ENCODE measurements around the gene DDX1.
"Not testable (repeated sequence)": the region's sequence is repeated elsewhere in the genome, so short reads cannot be mapped to it uniquely, and the experiment has no call there.

The DDX1 gene

GRCh38 chr2:15616429-15616828 lies 24.8 kb downstream of the DDX1 start:
- DNase-seq (ENCODE audit: low read depth in 2 of 3, low spot score in 2 of 3) = no peak

GRCh38 chr2:15616850-15617777 lies 25.4 kb downstream of the DDX1 start:
- no peak for DNase-seq (ENCODE audit: low read depth in 2 of 3, low spot score in 2 of 3)

- DNase-seq (ENCODE audit: low read depth in 2 of 3, low spot score in 2 of 3) = no peak
These were observed 26.2 kb downstream of the DDX1 start for GRCh38 chr2:15617778-15618448.

GRCh38 chr2:15618449-15618855 lies 26.8 kb downstream of the DDX1 start:
- no peak for DNase-seq (ENCODE audit: low read depth in 2 of 3, low spot score in 2 of 3)

DNA sequence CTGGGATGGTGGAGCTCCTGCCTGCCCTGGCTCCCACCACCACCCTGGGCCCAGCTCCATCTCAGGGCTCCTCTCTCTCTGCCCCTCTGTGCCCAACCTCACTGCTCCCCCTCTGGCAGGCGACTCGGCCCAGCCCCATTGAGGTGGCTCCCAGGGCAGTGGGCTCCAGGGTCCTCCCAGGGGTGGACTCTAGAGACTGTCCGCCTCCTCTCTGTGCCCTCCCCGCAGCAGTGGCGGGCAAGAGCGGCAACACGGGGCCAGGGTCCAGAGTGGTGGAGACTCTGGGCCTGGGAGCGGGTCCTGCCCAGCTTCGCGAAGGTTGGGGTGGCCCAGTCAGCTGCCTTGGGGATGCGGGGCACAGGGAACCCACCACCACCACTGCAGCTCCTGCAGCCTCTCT lies 27.4 kb downstream of the DDX1 start:
- no peak for DNase-seq (ENCODE audit: low read depth in 2 of 3, low spot score in 2 of 3)

DNA sequence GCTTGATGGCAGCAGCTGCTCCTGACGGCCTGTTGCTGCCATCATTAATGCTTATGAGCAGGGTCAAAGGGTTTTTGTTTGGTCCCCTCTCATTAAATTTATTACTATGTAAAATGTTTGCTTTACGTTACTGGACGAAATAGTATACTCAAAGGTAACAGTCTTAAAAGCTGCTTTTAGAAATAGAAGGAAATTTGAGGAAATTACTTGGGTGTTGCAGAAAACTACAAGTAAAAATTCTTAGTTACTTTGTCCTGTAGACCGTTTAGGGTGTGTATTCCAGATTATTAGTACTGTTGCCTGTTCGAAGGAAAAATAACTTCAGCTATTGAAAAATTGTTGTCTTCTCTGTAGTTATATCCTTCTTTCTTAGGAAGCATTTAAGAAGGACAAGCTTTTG lies 27.8 kb downstream of the DDX1 start:
- no peak for DNase-seq (ENCODE audit: low read depth in 2 of 3, low spot score in 2 of 3)

- DNase-seq (ENCODE audit: low read depth in 2 of 3, low spot score in 2 of 3) = no peak
These were observed 28.3 kb downstream of the DDX1 start for GRCh38 chr2:15619938-15620337.

- no peak for DNase-seq (ENCODE audit: low read depth in 2 of 3, low spot score in 2 of 3)
These were observed 28.7 kb downstream of the DDX1 start for GRCh38 chr2:15620340-15620739.

GRCh38 chr2:15620857-15621471 lies 29.3 kb downstream of the DDX1 start:
- no peak for DNase-seq (ENCODE audit: low read depth in 2 of 3, low spot score in 2 of 3)

GRCh38 chr2:15621472-15621870 lies 29.8 kb downstream of the DDX1 start:
- DNase-seq (ENCODE audit: low read depth in 2 of 3, low spot score in 2 of 3) = not testable (repeated sequence)

GRCh38 chr2:15622214-15622613 lies 30.5 kb downstream of the DDX1 start:
- no peak for DNase-seq (ENCODE audit: low read depth in 2 of 3, low spot score in 2 of 3)

DNA sequence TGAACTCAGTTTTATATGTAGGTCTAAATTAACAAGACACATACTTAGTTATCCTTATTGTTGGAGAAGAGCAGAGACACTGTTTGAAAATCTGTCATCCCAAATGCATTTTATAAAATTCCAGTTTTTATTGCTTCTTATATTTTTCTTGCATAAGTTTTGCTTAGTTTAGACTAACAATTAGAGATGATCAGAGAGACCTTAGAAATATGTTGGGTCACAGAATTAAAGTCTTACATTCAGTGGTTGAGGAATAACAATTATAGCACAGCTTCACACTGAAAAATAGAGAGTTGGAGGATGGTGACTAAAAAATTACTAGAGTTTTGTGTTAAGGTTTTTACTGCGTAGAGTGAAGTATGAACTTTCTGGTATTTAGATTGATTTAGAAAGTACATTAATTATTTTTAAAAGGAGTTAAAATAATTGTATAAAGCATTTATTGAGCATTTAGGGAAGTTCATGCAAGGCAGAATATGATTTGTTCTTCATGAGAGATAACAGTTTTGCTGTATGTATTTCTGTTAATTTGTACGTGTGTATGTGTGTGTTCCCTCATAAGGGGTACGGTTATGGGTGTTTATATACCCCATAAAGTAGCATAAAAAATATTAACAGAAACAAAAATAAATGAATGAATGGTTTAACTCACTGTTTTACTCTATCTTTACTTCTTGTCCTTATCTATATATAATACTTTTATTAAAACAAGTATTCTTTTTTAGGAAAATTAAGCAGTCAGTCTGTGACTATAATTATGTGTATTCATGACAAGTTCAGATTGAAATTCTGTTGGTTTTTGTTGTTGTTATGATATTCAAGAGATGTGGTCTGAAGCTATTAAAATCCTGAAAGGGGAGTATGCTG lies 31.2 kb downstream of the DDX1 start:
- no peak for DNase-seq (ENCODE audit: low read depth in 2 of 3, low spot score in 2 of 3)

- no peak for DNase-seq (ENCODE audit: low read depth in 2 of 3, low spot score in 2 of 3)
These were observed 31.8 kb downstream of the DDX1 start for GRCh38 chr2:15623481-15623796.

GRCh38 chr2:15623898-15624541 lies 32.4 kb downstream of the DDX1 start:
- no peak for DNase-seq (ENCODE audit: low read depth in 2 of 3, low spot score in 2 of 3)

DNA sequence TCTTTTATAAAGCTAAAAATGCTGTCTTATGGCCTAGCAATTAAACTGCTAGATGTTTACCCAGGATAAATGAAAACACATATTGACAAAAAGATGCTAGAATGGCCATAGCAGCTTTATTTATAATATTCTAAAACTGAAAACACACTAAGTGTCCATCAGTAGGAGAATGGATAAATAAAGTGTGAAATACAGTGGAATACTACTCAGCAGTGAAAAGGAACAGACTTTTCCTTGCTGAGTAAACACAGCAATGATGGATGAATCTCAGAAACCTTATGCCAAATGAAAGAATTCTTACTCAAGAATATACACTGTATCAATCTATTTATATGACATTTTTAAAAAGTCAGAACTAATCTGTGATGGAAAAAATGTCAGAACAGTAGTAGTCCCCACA lies 33.2 kb downstream of the DDX1 start:
- no peak for DNase-seq (ENCODE audit: low read depth in 2 of 3, low spot score in 2 of 3)

DNA sequence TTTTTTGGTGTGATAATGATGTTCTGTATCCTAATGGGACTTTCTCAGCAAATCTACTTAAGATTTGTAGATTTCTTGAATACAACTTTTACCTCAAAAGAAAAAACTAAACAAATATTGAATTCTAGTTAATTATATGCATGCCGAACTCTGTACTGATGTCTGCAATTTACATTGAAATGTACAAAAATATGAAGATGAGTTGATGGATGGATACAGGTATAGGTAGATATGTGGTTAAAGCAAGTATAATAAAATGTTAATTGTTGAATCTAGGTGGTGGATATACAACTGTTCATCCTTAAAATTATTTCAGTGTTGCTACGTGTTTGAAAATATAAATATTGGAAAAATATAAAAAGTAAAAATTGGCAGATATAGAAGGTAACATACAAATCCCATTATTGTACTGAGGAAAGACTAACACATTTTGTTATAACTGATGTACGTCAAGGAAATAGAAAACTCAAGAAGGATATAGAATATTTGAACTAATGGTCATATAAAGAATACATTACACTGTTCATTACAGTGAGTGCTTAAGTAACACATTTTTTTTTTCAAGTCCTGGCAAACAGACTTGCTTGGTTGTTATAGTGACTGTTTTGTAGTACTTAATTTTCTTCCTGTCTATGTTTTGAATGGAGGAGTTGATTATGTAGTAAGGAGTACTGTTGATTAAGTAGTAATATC lies 33.8 kb downstream of the DDX1 start:
- DNase-seq (ENCODE audit: low read depth in 2 of 3, low spot score in 2 of 3) = no peak

GRCh38 chr2:15626126-15626525 lies 34.5 kb downstream of the DDX1 start:
- no peak for DNase-seq (ENCODE audit: low read depth in 2 of 3, low spot score in 2 of 3)

- no peak for DNase-seq (ENCODE audit: low read depth in 2 of 3, low spot score in 2 of 3)
These were observed 35.3 kb downstream of the DDX1 start for GRCh38 chr2:15626967-15627366.

DNA sequence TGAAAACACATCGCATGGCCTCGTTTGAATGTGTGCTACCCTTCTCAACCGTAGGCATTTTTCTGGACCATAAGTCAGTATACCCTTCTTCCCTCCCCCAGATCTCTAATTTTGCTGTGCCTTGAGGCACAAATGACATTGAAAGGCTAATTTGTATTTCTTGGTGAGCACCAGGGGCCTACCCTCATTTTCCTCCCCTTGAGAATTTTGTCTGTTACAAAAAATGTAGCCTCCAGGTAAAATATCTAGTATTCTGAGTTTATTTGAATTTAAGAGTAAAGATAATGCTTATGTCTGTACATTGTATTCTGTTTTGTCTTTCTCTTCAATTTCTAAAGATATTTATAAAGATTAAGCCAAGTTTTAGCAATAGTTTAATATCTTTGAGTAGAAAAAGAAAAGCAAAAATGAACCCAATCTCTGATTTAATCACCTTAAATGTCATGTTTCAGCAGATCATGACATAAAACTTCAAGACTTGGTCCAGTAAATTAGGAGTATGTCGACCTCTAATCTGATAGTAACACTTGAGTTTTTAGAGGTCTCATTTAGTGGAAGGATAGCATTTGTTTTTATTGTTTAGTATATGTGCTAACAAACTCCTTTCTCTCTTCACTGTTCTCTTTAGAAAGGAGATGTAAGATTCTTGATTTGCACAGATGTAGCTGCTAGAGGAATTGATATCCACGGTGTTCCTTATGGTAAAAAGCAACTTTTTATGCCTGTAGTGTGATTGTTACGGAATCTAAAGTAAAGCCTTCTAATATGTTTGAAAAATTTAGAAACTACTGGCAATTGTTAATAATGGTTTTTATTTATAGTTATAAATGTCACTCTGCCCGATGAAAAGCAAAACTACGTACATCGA lies 36.4 kb downstream of the DDX1 start:
- no peak for DNase-seq (ENCODE audit: low read depth in 2 of 3, low spot score in 2 of 3)
